Measurements from ENCODE around the gene KMT5B. TPM values are rescaled to one million over a fixed set of nuclear protein-coding genes. Genes with fewer than 3 reads are reported as not detected.

Gene KMT5B
- total and polyA plus RNA-seq, 10 of the 15 experiments (the other 5 are each of a cell fraction or from before 2014, with no cell fraction given), result 4.7 to 21.8 (median 18.0) TPM

GRCh38 chr11:68169442-68169841 lies 43.7 kb downstream of the KMT5B start:
- no peaks in the 10 kb centered on the region for H4K20me1 ChIP-seq (ENCODE audit: control insufficient read depth, insufficient read depth)
- CTCF ChIA-PET, result interaction anchor here (1.1 to 1.2 kb wide), 2 partner anchors 10 to 36 kb away, joined by 4 to 5 read pairs; no protein-coding TSS in a partner anchor
- in situ Hi-C loops (cut with MboI) (no loop called here), intact Hi-C loops (cut with micrococcal nuclease; ENCODE audit: unreplicated experiment) (no loop called here)
- FAIRE-seq (no peak), ATAC-seq (no peak), DNase-seq (ENCODE audit: low read depth, low spot score) (no peak)
- H3K4me2 ChIP-seq (ENCODE audit: control insufficient read depth, insufficient read depth), result no peak overlapping the region
- POLR2A ChIA-PET, result interaction anchor here (0.6 to 0.8 kb wide), 2 partner anchors 9 to 12 kb away, joined by 3 read pairs; no protein-coding TSS in a partner anchor
- BruUV-seq (replicated peaks), result no TSS peak
- peaks cover 1 to 18% of the 10 kb centered on the region in 2 experiments; a peak in 3 of 4 replicates for H3K36me3 ChIP-seq (ENCODE audit: control insufficient read depth in 2 of 2, insufficient read depth in 2 of 2, low read length in 1 of 2)
- H3K27ac ChIP-seq (ENCODE audit: control insufficient read depth, insufficient read depth), result no peak overlapping the region
- no peak overlapping the region for H3K9ac ChIP-seq (ENCODE audit: control insufficient read depth, insufficient read depth, low read length)
- no peaks in the 10 kb centered on the region for H3K79me2 ChIP-seq (ENCODE audit: control insufficient read depth, insufficient read depth, low read length)
- no peaks in the 10 kb centered on the region for H3K4me1 ChIP-seq (ENCODE audit: control insufficient read depth, insufficient read depth, low read length)
- RAD21 ChIA-PET (ENCODE audit: unreplicated experiment), result no interaction called here
- H3K9me3 ChIP-seq (replicated peaks; ENCODE audit: control insufficient read depth, insufficient read depth, low read length), result no peaks in the 10 kb centered on the region
- SMC1A ChIA-PET (ENCODE audit: uncharacterized antibody, unreplicated experiment), result interaction anchor here (0.9 kb wide), 1 partner anchor 24 kb away, joined by 3 read pairs; no protein-coding TSS in a partner anchor
- no peaks in the 10 kb centered on the region for H3K27me3 ChIP-seq (replicated peaks in 1 of 2; ENCODE audit: control insufficient read depth in 2 of 2, insufficient read depth in 2 of 2, low read length in 1 of 2)
- no peak overlapping the region for H3K4me3 ChIP-seq
- TF ChIP-seq RBBP5 (conservative IDR thresholded peaks at IDR 0.05) (no peak), RUNX3 (IDR thresholded peaks at IDR 0.05; ENCODE audit: low read length) (no peak), FOXM1 (IDR thresholded peaks at IDR 0.05; ENCODE audit: low read depth, low read length) (no peak), ELK1 (IDR thresholded peaks at IDR 0.05; ENCODE audit: low read depth, low read length) (no peak), PBX3 (IDR thresholded peaks at IDR 0.05; ENCODE audit: insufficient replicate concordance, low read depth, low read length) (no peak), USF1 (IDR thresholded peaks at IDR 0.05; ENCODE audit: borderline replicate concordance, extremely low read length, insufficient read depth, low read depth, low read length) (no peak), PAX8 (IDR thresholded peaks at IDR 0.05) (no peak), MEF2B (IDR thresholded peaks at IDR 0.05; ENCODE audit: partially characterized antibody, poor library complexity, severe bottlenecking) (no peak), CBX3 (IDR thresholded peaks at IDR 0.05; ENCODE audit: borderline replicate concordance, low read depth) (no peak), MXI1 (IDR thresholded peaks at IDR 0.05; ENCODE audit: low read depth, low read length) (no peak), NFYA (IDR thresholded peaks at IDR 0.05; ENCODE audit: borderline replicate concordance, low read depth, low read length) (no peak), IRF3 (IDR thresholded peaks at IDR 0.05) (no peak)
- no peak overlapping the region for H2AFZ ChIP-seq (ENCODE audit: control insufficient read depth, low read depth, low read length)
